HG03378 (cell line): ENCODE results near the gene ANGPT4.
"Not testable (repeated sequence)": the region's sequence is repeated elsewhere in the genome, so short reads cannot be mapped to it uniquely, and the experiment has no call there.

Source experiments
- ATAC-seq: cut with Tn5 transposase; IDR thresholded peaks from one replicate; pipeline ENCODE4 v1.9.1; 2021; ENCODE audit warnings: mild to moderate bottlenecking, moderate library complexity; ENCODE audit not compliant: unreplicated experiment

Gene ANGPT4

DNA sequence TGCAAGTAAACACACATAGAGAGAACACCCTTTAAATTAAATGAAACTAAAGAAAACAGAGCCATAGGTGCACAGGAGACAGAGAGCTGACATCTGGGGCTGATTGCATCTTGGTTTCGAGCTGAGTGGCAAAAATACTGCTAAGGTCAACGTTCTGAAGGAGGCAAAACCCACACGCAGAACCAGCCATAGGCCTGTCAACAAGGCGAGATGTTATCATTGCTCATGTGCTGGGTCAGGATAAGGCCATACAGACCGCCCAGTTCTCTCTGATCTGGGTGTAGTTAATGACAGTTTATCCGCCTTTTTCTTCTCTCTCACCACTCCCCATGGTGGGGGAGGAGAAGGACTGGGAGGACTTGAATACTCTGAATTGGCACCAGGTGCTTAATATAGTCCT lies 87.1 kb downstream of the ANGPT4 start:
- ATAC-seq, result no peak

DNA sequence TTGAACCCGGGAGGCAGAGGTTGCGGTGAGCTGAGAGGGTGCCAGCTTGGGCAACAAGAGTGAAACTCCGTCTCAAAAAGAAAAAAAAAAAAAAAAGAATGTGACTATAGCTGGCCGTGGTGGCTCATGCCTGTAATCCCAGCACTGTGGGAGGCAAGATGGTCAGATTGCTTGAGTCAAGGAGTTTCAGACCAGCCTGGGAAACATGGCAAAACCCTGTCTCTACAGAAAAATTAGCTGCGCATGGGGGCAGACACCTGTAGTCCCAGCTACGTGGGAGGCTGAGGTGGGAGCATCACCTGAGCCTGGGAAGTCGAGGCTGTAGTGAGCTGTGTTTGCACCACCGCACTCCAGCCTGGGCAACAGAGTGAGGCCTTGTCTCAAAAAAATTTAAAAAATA lies 88.2 kb downstream of the ANGPT4 start:
- ATAC-seq, result not testable (repeated sequence)

- ATAC-seq, result no peak
Measured at GRCh38 chr20:826695-827323, 89.3 kb downstream of the ANGPT4 start.

DNA sequence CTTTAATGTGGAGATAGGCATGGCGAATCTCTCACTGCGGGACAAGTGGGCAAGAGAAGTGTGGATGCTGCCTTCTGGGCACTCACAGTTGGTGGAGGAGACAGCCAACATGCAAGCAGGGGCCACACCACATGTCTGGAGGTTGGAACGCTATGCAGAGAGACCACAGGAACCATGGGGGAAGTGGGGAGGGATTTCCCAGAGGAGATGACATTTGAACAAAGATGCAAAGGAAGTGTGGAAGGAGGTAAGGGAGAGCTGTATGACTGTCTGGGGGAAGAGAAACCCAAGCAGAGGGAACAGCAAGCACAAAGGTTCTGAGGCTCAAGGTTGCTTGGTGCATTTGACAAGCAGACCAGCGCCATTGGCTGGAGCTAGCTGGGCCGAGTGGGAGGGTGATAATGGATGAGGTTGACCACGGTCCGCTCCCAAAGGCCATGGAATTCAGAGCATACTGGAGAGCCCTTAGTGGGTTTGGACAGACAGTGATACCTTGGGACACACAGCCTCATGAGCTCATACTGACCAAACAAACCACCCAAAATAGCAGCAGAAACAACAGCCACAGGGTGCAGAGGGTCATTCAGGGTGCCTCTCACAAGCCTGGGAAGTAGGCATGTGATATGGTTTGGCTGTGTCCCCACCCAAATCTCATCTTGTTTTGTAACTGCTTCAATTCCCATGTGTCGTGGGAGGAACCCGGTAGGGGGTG lies 90.3 kb downstream of the ANGPT4 start:
- ATAC-seq, result no peak

- no peak for ATAC-seq
Measured at GRCh38 chr20:824916-825315, 91.2 kb downstream of the ANGPT4 start.

- ATAC-seq, result no peak
Measured at GRCh38 chr20:824490-824889, 91.6 kb downstream of the ANGPT4 start.

DNA sequence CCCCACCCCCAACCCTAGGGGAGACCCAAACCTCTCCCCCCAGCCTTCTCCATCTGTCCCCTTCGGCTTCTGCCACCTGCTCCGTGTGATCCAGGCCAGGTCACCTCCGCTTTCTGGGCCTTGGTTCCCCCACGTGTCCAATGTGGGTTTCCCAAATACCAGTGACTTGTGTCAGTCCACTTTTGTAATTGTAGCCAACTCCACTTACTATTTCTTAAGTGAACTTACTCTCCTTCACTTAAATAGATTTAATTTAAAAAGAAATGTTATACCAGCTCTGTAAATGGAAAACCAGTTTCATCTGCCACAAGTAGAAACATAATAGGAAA lies 92.6 kb downstream of the ANGPT4 start:
- ATAC-seq, result no peak

DNA sequence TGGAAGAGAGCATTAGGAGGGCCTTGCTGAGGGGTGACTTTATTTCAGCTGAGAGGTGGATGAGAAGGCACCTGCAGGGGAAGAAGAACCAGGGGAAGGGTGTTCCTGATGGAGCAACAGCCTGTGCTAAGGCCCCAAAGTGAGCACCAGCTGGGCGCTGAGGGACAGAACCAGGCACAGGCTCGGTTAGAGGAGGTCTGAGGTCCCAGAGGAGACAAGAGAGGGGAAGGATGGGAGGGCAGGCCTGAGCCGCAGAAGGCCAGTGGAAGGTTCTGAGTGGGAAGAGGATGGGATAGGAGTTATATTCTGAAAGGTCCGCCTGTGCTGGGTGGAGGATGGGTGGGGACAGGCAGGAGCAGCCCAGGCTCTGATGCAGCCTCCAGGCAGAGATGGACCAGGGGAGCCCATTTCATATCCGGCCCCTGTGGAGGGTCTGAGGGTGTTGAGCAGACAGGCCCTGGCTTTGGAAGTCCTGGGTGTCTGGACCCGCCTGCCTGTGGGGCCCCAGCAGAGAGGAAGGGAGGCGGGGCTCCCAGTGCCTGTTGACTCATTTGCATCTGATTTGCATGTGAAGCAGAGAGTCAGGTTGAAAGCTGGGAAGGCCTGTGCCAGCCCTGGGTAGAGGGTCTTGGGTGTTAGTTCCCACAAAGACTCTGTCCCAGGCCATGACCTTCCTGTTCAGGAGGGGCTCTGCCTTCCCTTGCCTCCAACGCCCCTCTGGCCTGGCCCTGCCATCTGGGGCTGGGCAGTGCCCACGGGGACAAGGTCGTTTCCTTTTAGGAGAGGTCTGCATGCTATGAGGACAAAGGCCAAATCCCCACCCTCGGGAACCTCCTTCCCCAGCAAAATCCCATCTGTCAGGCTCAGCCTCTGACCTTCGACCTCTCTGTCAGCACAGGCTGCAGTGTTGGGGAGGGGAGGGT lies 93.2 kb downstream of the ANGPT4 start:
- ATAC-seq, result no peak

DNA sequence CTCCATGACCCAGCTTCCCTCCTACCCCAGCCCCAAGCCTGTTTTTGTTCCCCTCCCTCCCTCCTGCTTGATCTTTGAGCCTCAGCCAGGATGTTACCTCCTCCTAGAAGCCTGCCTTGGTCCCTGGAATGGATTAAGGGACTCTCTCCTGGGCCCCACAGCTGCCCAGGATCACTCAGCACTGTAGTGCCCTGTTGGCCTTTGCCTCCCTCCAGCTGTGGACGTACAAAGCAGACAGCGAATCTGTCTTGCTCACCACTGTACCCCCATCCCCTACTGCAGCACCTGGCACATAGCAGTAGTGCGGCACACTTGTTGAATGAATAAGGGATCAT lies 94.4 kb downstream of the ANGPT4 start:
- no peak for ATAC-seq

GRCh38 chr20:821046-821730 lies 94.9 kb downstream of the ANGPT4 start:
- ATAC-seq, result no peak

DNA sequence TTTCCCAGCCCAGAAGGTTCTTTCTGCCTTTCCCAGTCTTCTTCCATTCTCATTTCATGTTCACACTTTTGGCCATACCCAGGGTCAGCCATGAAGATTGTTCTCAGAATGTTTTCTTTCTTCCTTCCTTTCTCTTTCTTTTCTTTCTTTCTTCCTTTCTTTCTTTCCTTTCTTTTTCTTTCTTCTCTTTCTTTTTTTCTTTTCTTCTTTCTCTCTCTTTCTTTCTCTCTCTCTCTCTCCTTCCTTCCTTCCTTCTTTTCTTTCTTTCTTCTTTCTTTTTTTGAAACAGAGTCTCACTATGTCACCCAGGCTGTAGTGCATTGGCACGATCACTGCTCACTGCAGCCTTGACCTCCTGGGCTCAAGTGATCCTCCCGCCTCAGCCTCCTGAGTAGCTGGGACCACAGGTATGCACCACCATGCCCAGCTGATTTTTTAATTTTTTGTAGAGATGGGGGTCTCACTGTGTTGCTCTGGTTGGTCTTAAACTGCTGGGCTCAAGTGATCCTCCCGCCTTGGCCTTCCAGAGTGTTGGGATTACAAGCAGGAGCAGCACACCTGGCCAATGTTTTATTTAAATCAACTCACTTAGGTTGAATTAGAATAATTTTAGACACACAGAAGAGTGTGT lies 95.7 kb downstream of the ANGPT4 start:
- no peak for ATAC-seq
